Large intestine (tissue), 3 donors: ENCODE data around the gene CCDC89. TPM values are rescaled to one million over a fixed set of nuclear protein-coding genes. Genes with fewer than 3 reads are reported as not detected.
A peak's percentile ranks its signal among the peaks of the same experiment; 100 is the strongest.
"Not testable (repeated sequence)": the region's sequence is repeated elsewhere in the genome, so short reads cannot be mapped to it uniquely, and the experiment has no call there.

ENCODE experiments used
- DNase-seq, 2 donors: peaks; one replicate each; pipeline versions ENCODE4 v3.0.0 to v3.0.0-alpha.2; 2013
- H3K27ac ChIP-seq: one replicate; pipeline ENCODE4 v1.5.1; 2013; ENCODE audit warnings: low read length
- H3K27me3 ChIP-seq: 2 replicates; pipeline ENCODE4 v1.6.1; 2013; ENCODE audit warnings: low read length; ENCODE audit not compliant: control insufficient read depth, insufficient read depth
- H3K36me3 ChIP-seq: 2 replicates; pipeline ENCODE4 v1.6.1; 2013; ENCODE audit warnings: low read length; ENCODE audit not compliant: control insufficient read depth, insufficient read depth
- H3K4me1 ChIP-seq: one replicate; pipeline ENCODE4 v1.6.1; 2013; ENCODE audit warnings: low read length; ENCODE audit not compliant: control insufficient read depth, insufficient read depth
- H3K4me3 ChIP-seq: one replicate; pipeline ENCODE4 v1.5.1; 2013; ENCODE audit warnings: low read length
- H3K9me3 ChIP-seq: one replicate; pipeline ENCODE4 v1.6.1; 2013; ENCODE audit warnings: mild to moderate bottlenecking, low read depth, low read length, moderate library complexity; ENCODE audit not compliant: control insufficient read depth
- whole genome bisulfite sequencing: methylation state at CpG from one replicate; pipeline ENCODE4 v1.1.5; 2013; ENCODE audit warnings: low lambda C conversion rate; ENCODE audit not compliant: insufficient coverage; 5-methylcytosine and 5-hydroxymethylcytosine counted together
- polyA plus RNA-seq: library from polyadenylated mRNA; unstranded; fragments of 120-200 nt; gene quantifications from one replicate; pipeline ENCODE4 v1.2.1, GENCODE V29; 2013

The CCDC89 gene
- polyA plus RNA-seq, 1 donor, result 0.94 TPM

DNA sequence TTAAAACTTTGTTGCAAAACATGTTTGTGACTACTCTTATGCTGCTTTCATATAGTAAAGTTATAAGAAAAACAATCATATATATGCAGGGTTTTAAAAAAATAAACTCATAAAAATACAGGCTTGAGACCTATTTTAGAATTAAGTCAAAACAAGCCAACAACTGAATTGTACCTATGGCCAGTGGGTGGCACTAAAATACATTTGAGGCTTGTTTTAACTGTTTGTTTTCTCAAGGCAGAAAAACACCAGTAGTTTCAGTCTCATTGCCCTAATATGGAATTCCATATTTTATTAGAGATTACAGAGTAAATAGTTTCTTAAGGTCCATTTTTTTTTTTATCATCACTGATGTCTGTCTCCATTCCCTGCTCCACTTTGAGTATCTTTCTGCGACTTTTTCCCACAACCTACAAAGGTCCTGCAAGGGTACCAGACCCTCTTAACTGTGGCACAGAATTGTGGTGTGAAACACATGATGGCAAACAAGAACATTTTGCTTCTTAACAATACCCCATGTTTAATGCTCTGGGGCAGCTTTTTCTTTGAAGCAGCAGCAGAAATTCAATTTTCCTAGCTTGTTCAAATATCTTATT, 8.5 kb upstream of the CCDC89 start:
- H3K27ac ChIP-seq, result no peak overlapping the region
- H3K4me3 ChIP-seq, result no peak overlapping the region
- no peaks in the 10 kb centered on the region for H3K4me1 ChIP-seq
- H3K27me3 ChIP-seq, result no peaks in the 10 kb centered on the region
- no CpG with 5 or more reads among the region's 1 CpG for WGBS
- H3K36me3 ChIP-seq, result no peaks in the 10 kb centered on the region
- peak in 1 of 2 donors; percentile 34 for DNase-seq
- no peaks in the 10 kb centered on the region for H3K9me3 ChIP-seq

DNA sequence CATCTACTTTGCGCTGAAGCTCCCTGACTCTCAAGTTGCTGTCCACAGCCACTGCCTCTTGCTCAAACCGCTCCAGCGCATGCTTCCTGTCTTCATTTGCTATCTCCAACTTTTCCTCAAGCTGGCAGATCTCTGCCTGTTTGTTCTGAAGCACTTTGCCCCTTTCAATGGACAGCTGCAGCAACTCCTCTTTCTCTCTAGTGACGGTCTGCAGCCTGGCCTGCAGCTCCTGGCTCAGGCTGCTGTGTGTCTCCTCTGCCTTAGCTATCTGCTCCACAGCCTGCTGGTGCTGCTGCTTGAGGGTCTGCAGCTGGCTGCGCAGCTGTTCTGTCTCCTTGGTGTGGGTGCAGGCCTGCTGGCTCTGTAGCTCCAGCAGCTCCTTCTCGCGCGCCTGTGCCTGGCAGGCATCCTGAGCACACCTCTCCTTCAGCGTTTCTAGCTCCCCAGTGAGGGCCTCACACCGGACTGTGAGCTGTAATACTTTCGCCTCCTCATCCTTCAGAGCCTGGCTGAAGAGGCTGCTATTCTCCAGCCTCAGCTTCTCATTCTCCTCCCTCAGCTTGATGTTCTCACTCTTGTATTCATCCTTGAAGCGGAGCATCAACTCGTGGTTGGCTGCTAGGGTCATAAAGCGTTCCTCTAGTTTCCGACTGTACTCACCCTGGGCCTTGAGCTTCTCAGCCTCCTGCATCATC, 723 bp downstream of the CCDC89 start:
- H3K27ac ChIP-seq, result peak overlapping the region; percentile 47
- no peaks in the 10 kb centered on the region for H3K36me3 ChIP-seq
- H3K27me3 ChIP-seq, result no peaks in the 10 kb centered on the region
- peak overlapping the region; percentile 8 for H3K4me3 ChIP-seq
- WGBS, result no CpG with 5 or more reads among the region's 15 CpGs
- peak in 1 of 2 donors; percentile 64 for DNase-seq
- H3K9me3 ChIP-seq, result no peaks in the 10 kb centered on the region
- peaks cover 7% of the 10 kb centered on the region for H3K4me1 ChIP-seq

DNA sequence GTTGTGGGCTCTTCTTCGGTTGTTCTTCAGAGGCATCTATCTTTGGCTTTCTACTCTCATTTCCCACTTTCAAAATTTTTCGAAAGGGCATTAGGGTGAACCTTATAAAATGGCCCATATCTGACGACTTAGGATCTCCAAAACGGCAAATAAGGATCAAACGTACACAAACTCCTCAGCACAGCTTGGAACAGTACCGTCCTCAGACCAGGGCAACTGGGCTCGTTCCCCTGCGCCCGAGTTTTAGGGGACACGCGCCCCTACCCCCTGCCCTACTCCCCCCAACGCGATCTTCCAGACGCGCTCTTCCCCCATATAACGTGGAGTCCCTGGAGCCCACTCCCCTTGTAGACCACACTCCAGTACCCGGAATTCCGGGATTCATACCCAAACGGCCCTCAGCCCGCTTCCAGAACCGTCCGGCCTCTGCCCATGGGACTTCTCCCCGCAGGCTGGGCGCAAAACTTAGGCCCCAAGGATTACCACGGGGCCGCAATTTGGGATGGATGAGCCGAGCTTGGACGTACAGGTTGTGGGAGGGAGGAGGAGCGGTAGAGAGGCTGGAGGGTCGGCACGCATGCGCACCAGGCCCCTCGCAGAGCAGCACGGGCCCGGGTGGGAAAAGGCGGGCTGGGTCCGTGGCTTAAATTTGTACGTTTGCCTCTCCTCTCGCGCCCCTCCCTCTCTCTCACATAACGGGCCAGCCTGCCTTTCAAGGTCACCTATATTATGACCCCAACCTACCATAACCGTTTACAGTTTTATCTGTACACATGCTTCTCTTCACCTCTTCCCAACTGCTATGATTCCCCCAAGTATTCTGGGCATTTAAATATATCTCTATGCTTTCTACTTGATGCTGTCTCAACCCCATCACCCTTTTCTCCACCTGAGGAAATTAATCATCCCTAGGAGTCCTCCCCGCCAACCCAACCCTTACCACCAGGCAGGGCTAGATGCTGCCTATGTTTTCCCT, 3.4 kb downstream of the CCDC89 start:
- no peaks in the 10 kb centered on the region for H3K36me3 ChIP-seq
- H3K4me3 ChIP-seq, result peak overlapping the region; percentile 76
- 70% methylated on average over 3 of the region's 43 CpGs for WGBS
- peak; percentile 66 to 69 for DNase-seq
- H3K4me1 ChIP-seq, result peaks cover 7% of the 10 kb centered on the region
- H3K27ac ChIP-seq, result no peak overlapping the region
- no peaks in the 10 kb centered on the region for H3K9me3 ChIP-seq
- H3K27me3 ChIP-seq, result no peaks in the 10 kb centered on the region

DNA sequence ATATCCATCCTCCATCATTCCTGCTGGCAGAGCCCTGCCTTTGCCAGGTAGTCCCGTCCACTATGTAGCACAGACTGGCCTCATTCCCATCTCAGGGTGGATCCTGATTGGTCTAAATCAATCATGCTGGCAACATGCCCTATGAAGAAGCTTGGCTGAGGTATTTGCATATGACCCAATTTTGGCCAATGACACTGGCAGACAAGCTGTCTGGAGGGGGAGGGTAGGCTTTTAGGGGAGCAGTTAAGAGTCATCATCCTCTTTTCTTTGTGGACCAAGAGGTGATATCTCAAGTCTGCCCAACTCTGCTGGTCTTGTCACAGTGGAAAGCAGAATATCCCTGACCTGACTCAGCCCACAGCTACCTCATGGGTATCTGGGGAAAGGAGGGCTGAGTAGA, 5.1 kb downstream of the CCDC89 start:
- Histone ChIP-seq H3K4me3 (no peak overlapping the region), H3K4me1 (peaks cover 7% of the 10 kb centered on the region)
- no CpG with 5 or more reads among the region's 1 CpG for WGBS

DNA sequence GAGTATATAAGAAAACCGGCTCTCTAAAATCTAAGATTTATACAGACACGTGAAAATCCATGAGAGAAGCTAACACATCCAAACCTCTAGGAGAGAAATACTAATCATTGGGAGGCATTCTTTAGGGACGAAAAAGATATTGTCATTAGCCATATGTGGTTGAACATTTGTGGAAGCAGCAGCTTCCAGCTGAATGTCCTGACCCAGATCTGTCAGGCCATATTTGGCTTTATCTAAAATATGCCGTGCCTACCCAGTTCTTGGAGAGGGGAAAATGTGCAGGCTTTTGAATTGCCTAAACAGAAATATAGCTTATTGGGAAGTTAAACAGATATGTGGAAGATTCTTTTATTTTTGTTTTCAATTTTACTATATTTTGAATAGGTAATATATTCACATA, 6.4 kb downstream of the CCDC89 start:
- H3K9me3 ChIP-seq, result no peaks in the 10 kb centered on the region
- WGBS, result 81% methylated on average over 3 of the region's 4 CpGs

More for the DNA sequence above, 5.1 kb downstream of the CCDC89 start:
- Histone ChIP-seq H3K27ac (no peak overlapping the region), H3K36me3 (no peaks in the 10 kb centered on the region), H3K27me3 (no peaks in the 10 kb centered on the region), H3K9me3 (no peaks in the 10 kb centered on the region)
- DNase-seq, result no peak

DNA sequence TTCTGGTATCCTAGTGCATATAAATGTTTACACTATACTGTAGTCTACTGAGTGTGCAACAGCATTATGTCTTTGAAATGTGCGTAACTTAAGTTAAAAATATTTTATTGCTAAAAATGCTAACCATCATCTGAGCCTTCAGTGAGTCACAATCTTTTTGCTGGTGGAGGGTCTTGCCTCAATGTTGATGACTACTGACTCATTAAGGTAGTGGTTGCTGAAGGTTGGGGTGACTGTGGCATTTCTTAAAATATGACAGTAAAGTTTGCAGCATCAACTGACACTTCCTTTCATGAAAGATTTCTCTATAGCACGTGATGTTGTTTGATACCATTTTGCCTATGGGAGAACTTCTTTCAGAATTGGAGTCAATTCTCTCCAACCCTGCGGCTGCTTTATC, 12.6 kb downstream of the CCDC89 start:
- no peaks in the 10 kb centered on the region for H3K27me3 ChIP-seq
- no peaks in the 10 kb centered on the region for H3K9me3 ChIP-seq
- no peak overlapping the region for H3K27ac ChIP-seq
- WGBS, result 100% methylated on average over 1 of the region's 3 CpGs
- no peak overlapping the region for H3K4me3 ChIP-seq
- H3K4me1 ChIP-seq, result peaks cover 3% of the 10 kb centered on the region
- DNase-seq, result no peak
- no peaks in the 10 kb centered on the region for H3K36me3 ChIP-seq

More for the DNA sequence above, 6.4 kb downstream of the CCDC89 start:
- no peaks in the 10 kb centered on the region for H3K27me3 ChIP-seq
- no peak overlapping the region for H3K27ac ChIP-seq
- no peaks in the 10 kb centered on the region for H3K36me3 ChIP-seq
- no peak for DNase-seq
- H3K4me3 ChIP-seq, result no peak overlapping the region
- no peaks in the 10 kb centered on the region for H3K4me1 ChIP-seq

DNA sequence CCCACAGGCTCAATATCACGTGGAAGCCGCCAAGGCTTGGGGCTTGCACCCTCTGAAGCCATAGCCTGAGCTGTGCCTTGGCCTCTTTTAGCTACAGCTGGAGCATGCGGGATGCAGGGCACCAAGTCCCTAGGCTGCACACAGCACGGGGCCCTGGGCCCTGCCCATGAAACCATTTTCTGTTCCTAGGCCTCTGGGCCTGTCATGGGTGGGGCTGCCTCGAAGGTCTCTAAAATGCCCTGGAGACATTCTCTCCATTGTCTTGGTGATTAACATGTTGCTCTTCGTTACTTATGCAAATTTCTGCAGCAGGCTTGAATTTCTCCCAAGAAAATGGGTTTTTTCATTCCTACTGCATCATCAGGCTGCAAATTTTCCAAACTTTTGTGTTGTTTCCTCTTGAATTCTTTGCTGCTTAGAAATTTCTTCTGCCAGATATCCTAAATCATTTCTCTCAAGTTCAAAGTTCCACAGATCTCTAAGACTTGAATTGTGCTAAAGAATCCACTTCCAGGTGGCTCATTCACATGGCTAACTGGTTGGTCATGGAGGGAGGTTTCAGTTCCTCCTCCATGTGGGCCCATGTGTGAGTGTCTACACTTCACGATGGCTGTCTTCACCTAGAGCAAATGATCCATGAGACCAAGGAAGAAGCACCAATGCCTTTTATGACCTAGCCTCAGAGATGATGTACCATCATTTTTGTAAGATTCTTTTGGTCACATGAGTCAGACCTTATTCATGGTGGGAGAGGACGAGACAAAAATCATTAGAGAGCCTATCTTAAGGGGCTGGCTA, 13.7 kb downstream of the CCDC89 start:
- no peak overlapping the region for H3K4me3 ChIP-seq
- peaks cover 3% of the 10 kb centered on the region for H3K4me1 ChIP-seq
- DNase-seq, result no peak
- no peaks in the 10 kb centered on the region for H3K27me3 ChIP-seq
- no peak overlapping the region for H3K27ac ChIP-seq
- no peaks in the 10 kb centered on the region for H3K9me3 ChIP-seq
- WGBS, result 75% methylated on average over 1 of the region's 8 CpGs
- no peaks in the 10 kb centered on the region for H3K36me3 ChIP-seq

DNA sequence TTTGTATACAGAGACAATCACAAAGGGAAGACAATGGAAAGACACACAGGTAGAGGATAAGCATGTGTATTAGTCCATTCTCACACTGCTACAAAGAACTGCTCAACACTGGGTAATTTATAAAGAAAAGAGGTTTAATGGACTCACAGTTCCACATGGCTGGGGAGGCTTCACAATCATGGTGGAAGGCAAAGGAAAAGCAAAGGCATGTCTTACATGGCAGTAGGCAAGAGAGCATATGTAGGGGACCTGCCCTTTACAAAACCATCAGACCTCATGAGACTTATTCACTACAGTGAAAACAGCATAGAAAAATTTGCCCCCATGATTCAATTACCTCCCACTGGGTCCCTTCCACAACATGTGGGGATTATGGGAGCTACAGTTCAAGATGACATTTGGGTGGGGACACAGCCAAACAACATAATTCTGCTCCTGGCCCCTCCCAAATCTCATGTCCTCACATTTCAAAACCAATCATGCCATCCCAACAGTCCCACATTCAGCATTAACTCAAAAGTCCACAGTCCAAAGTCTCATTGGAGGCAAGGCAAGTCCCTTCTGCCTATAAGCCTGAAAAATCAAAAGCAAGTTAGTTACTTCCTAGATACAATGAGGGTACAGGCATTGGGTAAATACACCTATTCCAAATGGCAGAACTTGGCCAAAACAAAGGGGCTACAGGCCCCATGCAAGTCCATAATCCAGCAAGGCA, 14.9 kb downstream of the CCDC89 start:
- H3K4me3 ChIP-seq, H3K27ac ChIP-seq, H3K4me1 ChIP-seq, H3K27me3 ChIP-seq, H3K9me3 ChIP-seq, H3K36me3 ChIP-seq: not testable (repeated sequence)
- peak in 1 of 2 donors; percentile 36 for DNase-seq

DNA sequence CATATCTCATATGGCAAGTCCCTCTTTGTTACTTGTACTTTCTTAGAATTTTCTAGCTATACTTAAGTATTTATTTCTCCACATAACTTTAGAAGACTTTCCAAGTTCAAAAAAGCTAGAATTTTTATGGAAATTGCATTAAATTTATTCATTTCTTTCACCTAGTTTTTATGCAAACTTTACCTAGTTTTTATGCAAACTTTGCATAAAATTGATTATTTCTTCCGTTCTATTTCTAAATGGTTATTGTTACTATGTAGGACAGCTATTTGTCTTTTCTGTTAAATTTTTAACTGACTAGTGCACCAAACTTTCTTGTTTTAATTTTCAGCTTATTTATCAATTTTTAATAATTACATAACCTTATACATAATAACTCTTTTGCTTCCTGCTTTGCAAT, 17.8 kb downstream of the CCDC89 start:
- H3K9me3 ChIP-seq, result no peaks in the 10 kb centered on the region
- no peak overlapping the region for H3K27ac ChIP-seq
- H3K4me1 ChIP-seq, result peaks cover 7% of the 10 kb centered on the region
- peaks cover under 1% of the 10 kb centered on the region for H3K36me3 ChIP-seq
- no peaks in the 10 kb centered on the region for H3K27me3 ChIP-seq
- no peak overlapping the region for H3K4me3 ChIP-seq
- DNase-seq, result no peak
- WGBS, result 100% methylated on average over 1 of the region's 1 CpG
